Measurements from ENCODE around the gene KCTD12. TPM values are rescaled to one million over a fixed set of nuclear protein-coding genes. Genes with fewer than 3 reads are reported as not detected.

KCTD12 gene
- total RNA-seq, 4 donors from 2014 or later = 112 to 169 (median 148) TPM

DNA sequence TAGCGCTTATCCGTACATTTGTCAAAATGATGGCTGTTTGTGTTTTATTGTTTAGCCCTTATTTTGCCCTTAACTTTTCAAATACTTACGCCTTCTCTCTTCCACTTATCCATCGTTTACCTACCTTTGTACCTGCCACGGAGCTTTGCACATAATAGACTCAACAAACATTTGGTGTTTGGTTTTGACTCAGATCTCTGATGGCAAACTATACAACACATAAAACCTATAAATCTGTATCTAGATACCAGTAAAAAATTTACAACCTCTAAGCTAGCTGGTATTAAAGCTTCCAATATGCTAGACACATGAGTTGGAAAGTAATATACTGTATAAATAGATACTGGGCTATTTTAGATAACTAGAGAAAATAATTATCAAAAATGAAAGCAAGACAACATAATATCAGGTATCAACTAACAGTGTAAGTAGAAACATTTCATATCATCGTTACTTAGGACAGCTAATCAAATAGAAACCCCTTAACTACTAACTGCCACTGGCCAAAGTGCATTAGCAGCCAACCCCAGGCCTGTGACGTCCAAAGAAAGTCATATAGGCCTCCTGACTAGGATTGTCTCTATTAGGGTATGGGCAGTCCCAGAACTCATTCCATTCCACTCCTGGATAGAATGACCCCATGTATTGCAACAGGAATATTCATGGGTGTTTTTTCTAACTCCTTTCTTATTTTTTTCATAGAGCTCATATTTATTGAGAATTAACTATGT lies 53.8 kb downstream of the KCTD12 start:
- no peak overlapping the region for H3K27ac ChIP-seq (replicated peaks in 1 of 4)
- H3K4me3 ChIP-seq = no peak overlapping the region
- TF ChIP-seq POLR2AphosphoS5 (IDR thresholded peaks at IDR 0.05) = no peak
- TF ChIP-seq, protein P1, sequence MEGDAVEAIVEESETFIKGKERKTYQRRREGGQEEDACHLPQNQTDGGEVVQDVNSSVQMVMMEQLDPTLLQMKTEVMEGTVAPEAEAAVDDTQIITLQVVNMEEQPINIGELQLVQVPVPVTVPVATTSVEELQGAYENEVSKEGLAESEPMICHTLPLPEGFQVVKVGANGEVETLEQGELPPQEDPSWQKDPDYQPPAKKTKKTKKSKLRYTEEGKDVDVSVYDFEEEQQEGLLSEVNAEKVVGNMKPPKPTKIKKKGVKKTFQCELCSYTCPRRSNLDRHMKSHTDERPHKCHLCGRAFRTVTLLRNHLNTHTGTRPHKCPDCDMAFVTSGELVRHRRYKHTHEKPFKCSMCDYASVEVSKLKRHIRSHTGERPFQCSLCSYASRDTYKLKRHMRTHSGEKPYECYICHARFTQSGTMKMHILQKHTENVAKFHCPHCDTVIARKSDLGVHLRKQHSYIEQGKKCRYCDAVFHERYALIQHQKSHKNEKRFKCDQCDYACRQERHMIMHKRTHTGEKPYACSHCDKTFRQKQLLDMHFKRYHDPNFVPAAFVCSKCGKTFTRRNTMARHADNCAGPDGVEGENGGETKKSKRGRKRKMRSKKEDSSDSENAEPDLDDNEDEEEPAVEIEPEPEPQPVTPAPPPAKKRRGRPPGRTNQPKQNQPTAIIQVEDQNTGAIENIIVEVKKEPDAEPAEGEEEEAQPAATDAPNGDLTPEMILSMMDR (IDR thresholded peaks at IDR 0.05) = no peak
- TF ChIP-seq EP300 (IDR thresholded peaks at IDR 0.05) = no peak
- no peak for TF ChIP-seq POLR2A (IDR thresholded peaks at IDR 0.05; ENCODE audit: low read depth)
- H3K4me1 ChIP-seq = peaks cover 7 to 19% (median 13%) of the 10 kb centered on the region in 4 donors
- intact Hi-C loops (cut with DNase I) = no loop called here
- no peaks in the 10 kb centered on the region for H3K36me3 ChIP-seq
- no peak for DNase-seq (ENCODE audit: extremely low spot score)
- 79% methylated on average over 7 of the region's 7 CpGs for WGBS
- H3K9me3 ChIP-seq = no peaks in the 10 kb centered on the region
- no peaks in the 10 kb centered on the region for H3K27me3 ChIP-seq

DNA sequence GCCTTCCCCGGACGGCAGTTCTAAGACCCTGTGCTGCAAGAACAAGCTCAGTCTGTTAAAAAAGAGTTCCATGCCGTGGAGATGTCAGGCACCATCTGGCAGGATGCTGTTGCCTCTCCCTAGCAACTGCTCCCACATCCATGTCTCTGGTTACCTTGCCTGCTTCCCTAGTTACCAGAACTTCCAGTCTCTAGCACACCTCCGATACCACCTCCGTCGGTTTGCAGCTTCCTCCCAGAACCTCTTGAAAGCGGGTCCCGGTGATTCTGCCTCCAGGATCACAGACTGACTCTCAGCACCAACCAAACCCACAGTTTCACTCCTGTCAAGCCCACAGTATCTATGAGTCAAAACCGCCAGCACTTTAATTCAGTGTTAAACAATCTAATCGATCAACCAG lies 55.4 kb downstream of the KCTD12 start:
- TF ChIP-seq POLR2AphosphoS5 (IDR thresholded peaks at IDR 0.05) = no peak
- TF ChIP-seq, protein P1 (IDR thresholded peaks at IDR 0.05) = no peak
- no peak for TF ChIP-seq POLR2A (IDR thresholded peaks at IDR 0.05; ENCODE audit: low read depth)
- TF ChIP-seq EP300 (IDR thresholded peaks at IDR 0.05) = no peak
- Histone ChIP-seq H3K9me3 (no peaks in the 10 kb centered on the region), H3K27ac (replicated peaks in 1 of 4) (no peak overlapping the region), H3K4me3 (no peak overlapping the region), H3K4me1 (peaks cover 7 to 21% (median 12%) of the 10 kb centered on the region in 4 donors), H3K36me3 (no peaks in the 10 kb centered on the region), H3K27me3 (no peaks in the 10 kb centered on the region)
- intact Hi-C loops (cut with DNase I) = no loop called here
- 95% methylated on average over 10 of the region's 10 CpGs for WGBS
- no peak for DNase-seq (ENCODE audit: extremely low spot score)

Other genes with a start within 250 kb of the KCTD12 start
- not detected for gene ACOD1, start 62.1 kb upstream of the KCTD12 start, total RNA-seq
- gene CLN5, start 105.7 kb upstream of the KCTD12 start, total RNA-seq = 10 to 100 TPM; 17.6 to 26.2 (median 19.8) TPM
- gene FBXL3, start 140.8 kb upstream of the KCTD12 start, total RNA-seq = 100 to 1,000 TPM in 1 of 4 donors, 10 to 100 TPM in 3; 76.9 to 118 (median 80.5) TPM